ENCODE results near the gene TPPP2.

The TPPP2 gene

DNA sequence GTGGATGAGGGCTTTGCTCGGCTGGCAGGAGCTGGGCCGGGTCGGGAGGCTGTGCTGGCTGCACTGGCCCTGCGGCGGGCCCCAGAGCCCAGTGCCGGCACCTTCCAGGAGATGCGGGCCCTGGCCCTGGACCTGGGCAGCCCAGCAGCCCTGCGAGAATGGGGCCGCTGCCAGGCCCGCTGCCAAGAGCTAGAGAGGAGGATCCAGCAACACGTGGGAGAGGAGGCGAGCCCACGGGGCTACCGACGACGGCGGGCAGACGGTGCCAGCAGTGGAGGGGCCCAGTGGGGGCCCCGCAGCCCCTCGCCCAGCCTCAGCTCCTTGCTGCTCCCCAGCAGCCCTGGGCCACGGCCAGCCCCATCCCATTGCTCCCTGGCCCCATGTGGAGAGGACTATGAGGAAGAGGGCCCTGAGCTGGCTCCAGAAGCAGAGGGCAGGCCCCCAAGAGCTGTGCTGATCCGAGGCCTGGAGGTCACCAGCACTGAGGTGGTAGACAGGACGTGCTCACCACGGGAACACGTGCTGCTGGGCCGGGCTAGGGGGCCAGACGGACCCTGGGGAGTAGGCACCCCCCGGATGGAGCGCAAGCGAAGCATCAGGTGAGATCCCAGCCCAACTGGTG lies 51.6 kb downstream of the TPPP2 start:
- no peak for DNase-seq
